ENCODE data around the gene BMP4. TPM values are rescaled to one million over a fixed set of nuclear protein-coding genes. Genes with fewer than 3 reads are reported as not detected.

BMP4 gene
- total RNA-seq, 1 donor from 2014 or later: 3.7 TPM

GRCh38 chr14:53947094-53947445 is 9.6 kb downstream of the BMP4 start:
- DNase-seq: no peak
- Mint-ChIP-seq H3K27me3 (ENCODE audit: unreplicated experiment) (peaks cover 14% of the 10 kb centered on the region), H3K9me3 (ENCODE audit: unreplicated experiment) (peaks cover 8% of the 10 kb centered on the region), H3K4me3 (ENCODE audit: unreplicated experiment) (peak overlapping the region; percentile 74), H3K27ac (ENCODE audit: unreplicated experiment) (no peak overlapping the region), H3K4me1 (ENCODE audit: low read depth, unreplicated experiment) (peaks cover 8% of the 10 kb centered on the region), H3K36me3 (ENCODE audit: unreplicated experiment) (peaks cover 7% of the 10 kb centered on the region)
- TF ChIP-seq CTCF (IDR thresholded peaks at IDR 0.05; ENCODE audit: partially characterized antibody, unreplicated experiment): no peak

GRCh38 chr14:53946404-53947093 is 10.1 kb downstream of the BMP4 start:
- Mint-ChIP-seq H3K36me3 (ENCODE audit: unreplicated experiment) (peaks cover 6% of the 10 kb centered on the region), H3K4me3 (ENCODE audit: unreplicated experiment) (peak overlapping the region; percentile 74), H3K27me3 (ENCODE audit: unreplicated experiment) (peaks cover 14% of the 10 kb centered on the region), H3K9me3 (ENCODE audit: unreplicated experiment) (peaks cover 8% of the 10 kb centered on the region), H3K27ac (ENCODE audit: unreplicated experiment) (no peak overlapping the region), H3K4me1 (ENCODE audit: low read depth, unreplicated experiment) (peaks cover 5% of the 10 kb centered on the region)
- no peak for TF ChIP-seq CTCF (IDR thresholded peaks at IDR 0.05; ENCODE audit: partially characterized antibody, unreplicated experiment)
- DNase-seq: peak; percentile 56

GRCh38 chr14:53946071-53946403 is 10.6 kb downstream of the BMP4 start:
- H3K27me3 Mint-ChIP-seq (ENCODE audit: unreplicated experiment): peaks cover 12% of the 10 kb centered on the region
- H3K4me1 Mint-ChIP-seq (ENCODE audit: low read depth, unreplicated experiment): peaks cover 4% of the 10 kb centered on the region
- no peak for TF ChIP-seq CTCF (IDR thresholded peaks at IDR 0.05; ENCODE audit: partially characterized antibody, unreplicated experiment)
- no peak for DNase-seq
- peaks cover 1% of the 10 kb centered on the region for H3K36me3 Mint-ChIP-seq (ENCODE audit: unreplicated experiment)
- H3K9me3 Mint-ChIP-seq (ENCODE audit: unreplicated experiment): peaks cover 6% of the 10 kb centered on the region
- no peak overlapping the region for H3K27ac Mint-ChIP-seq (ENCODE audit: unreplicated experiment)
- peak overlapping the region; percentile 42 for H3K4me3 Mint-ChIP-seq (ENCODE audit: unreplicated experiment)

GRCh38 chr14:53943751-53944083 is 12.9 kb downstream of the BMP4 start:
- Mint-ChIP-seq H3K4me1 (ENCODE audit: low read depth, unreplicated experiment) (peaks cover 3% of the 10 kb centered on the region), H3K27ac (ENCODE audit: unreplicated experiment) (no peak overlapping the region), H3K4me3 (ENCODE audit: unreplicated experiment) (no peak overlapping the region), H3K36me3 (ENCODE audit: unreplicated experiment) (no peaks in the 10 kb centered on the region), H3K9me3 (ENCODE audit: unreplicated experiment) (peaks cover 3% of the 10 kb centered on the region), H3K27me3 (ENCODE audit: unreplicated experiment) (peaks cover 8% of the 10 kb centered on the region)
- no peak for TF ChIP-seq CTCF (IDR thresholded peaks at IDR 0.05; ENCODE audit: partially characterized antibody, unreplicated experiment)
- no peak for DNase-seq

- peaks cover 3% of the 10 kb centered on the region for H3K4me1 Mint-ChIP-seq (ENCODE audit: low read depth, unreplicated experiment)
- H3K27me3 Mint-ChIP-seq (ENCODE audit: unreplicated experiment): peaks cover 7% of the 10 kb centered on the region
- no peak overlapping the region for H3K27ac Mint-ChIP-seq (ENCODE audit: unreplicated experiment)
- peaks cover 2% of the 10 kb centered on the region for H3K9me3 Mint-ChIP-seq (ENCODE audit: unreplicated experiment)
- no peak for DNase-seq
- H3K4me3 Mint-ChIP-seq (ENCODE audit: unreplicated experiment): no peak overlapping the region
- H3K36me3 Mint-ChIP-seq (ENCODE audit: unreplicated experiment): no peaks in the 10 kb centered on the region
- no peak for TF ChIP-seq CTCF (IDR thresholded peaks at IDR 0.05; ENCODE audit: partially characterized antibody, unreplicated experiment)
These were observed 13.5 kb downstream of the BMP4 start for GRCh38 chr14:53942970-53943750.

All from glutamatergic neuron (in vitro differentiated cells).